Stimulated activated CD8-positive, alpha-beta memory T cell treated with anti-CD3 and anti-CD28 coated beads, Interleukin-12 subunit alpha, Interleukin-12 subunit beta, amount 100 ng/mL, for 4 hours (primary cell): Measurements from ENCODE around the gene ZNF79.

Experiments
- DNase-seq: peaks from one replicate; pipeline ENCODE4 v3.0.0-alpha.2; 2020; ENCODE audit warnings: low read depth

ZNF79 gene

DNA sequence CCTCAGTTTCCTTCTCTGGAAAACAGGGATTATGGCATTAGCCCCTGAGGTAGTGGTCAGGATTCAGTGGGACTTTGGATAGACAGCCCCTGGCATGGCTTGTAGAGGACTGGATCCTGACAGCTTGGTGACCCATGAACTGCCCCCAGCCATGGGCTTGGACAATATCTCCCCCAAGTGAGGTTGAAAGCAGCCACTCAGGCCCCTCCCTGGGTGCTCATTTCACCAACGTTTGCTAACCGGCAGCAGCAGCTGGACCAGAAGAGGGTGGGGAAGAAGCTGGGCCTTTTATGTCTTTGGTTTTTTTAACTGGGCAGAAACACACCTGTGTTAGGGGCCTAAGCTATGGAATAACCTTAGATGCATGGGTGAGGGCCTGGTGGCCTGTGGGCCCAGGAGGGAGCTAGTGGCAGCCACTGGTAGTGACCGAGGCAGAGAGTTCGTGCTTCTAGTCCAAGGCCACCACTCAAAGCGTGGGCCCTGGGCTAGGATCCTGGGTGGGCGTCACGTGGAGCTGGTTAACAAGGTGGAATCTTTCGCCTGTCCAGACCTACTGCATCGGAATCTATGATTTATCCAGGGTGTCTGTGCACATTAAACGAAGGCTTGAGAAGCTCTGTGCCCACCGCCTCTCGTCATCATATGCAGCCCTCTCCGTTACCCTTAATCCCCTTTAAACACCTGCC is 25.3 kb upstream of the ZNF79 start:
- no peak for DNase-seq

DNA sequence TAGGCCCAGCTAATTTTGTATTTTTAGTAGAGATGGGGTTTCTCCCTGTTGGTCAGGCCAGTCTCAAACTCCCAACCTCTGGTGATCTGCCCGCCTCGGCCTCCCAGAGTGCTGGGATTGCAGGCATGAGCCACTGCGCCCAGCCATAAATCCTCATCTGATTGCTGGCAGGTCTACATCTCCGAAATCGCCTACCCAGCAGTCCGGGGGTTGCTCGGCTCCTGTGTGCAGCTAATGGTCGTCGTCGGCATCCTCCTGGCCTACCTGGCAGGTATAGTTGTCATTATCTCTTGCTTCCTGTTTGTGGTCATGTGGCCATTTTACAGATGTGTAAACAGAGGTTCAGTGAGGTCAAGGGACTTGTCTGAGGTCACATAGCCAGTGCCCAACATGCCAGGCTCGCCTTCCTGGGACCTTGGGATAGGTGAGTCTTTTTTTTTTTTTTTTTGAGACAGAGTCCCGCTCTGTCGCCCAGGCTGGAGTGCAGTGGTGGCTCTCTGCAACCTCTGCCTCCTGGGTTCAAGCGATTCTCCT is 24.4 kb upstream of the ZNF79 start:
- DNase-seq = no peak

DNA sequence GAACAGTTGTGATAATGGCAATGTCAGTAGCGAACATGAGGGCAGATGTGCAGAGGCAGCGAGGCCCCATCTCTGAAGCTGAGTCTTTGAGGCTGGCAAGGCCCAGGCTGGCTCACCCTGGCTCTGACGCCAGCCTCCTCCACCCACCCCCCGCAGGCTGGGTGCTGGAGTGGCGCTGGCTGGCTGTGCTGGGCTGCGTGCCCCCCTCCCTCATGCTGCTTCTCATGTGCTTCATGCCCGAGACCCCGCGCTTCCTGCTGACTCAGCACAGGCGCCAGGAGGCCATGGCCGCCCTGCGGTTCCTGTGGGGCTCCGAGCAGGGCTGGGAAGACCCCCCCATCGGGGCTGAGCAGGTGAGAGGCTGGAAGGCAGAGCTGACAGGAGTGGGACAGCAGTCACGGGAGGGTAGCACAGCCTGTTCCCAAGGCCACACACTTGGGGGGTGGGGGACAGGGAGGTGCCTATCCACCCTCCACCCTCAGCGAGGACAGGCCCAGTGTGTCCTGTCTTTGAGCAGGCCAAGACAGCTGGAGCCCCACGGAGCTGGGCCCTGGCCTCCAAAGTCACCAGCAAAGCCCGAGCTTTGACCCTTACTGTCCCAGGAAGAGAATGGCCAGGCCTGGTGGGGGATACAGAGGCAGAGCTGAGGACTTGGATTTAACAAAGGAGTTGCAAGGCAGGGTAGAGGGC is 21.6 kb upstream of the ZNF79 start:
- no peak for DNase-seq

DNA sequence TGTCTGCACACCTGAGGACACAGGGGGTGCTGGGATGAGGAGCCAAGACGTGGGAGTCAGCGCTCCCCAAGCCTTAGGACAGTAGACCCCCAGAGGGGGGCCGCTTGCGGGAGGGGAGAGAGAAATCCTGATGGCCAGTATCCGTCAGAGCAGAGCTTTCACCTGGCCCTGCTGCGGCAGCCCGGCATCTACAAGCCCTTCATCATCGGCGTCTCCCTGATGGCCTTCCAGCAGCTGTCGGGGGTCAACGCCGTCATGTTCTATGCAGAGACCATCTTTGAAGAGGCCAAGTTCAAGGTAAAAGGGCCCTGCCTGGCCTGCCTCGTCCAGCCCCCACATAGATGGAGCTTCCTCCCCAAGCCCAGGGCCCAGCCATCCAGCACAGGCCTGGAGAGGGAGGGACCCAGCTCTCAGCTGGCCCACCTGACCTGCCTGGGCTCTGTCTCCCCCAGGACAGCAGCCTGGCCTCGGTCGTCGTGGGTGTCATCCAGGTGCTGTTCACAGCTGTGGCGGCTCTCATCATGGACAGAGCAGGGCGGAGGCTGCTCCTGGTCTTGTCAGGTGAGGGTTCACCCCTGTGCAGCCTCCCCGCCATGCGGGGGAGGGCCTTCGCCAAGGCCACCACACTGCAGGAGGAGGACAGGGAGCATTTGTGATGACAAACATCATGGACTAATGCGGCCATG is 20.5 kb upstream of the ZNF79 start:
- DNase-seq = no peak

- DNase-seq = no peak
These were observed 19.6 kb upstream of the ZNF79 start for GRCh38 chr9:127404631-127405030.

- DNase-seq = no peak
These were observed 18.6 kb upstream of the ZNF79 start for GRCh38 chr9:127405344-127406125.

GRCh38 chr9:127406799-127407491 is 17.2 kb upstream of the ZNF79 start:
- no peak for DNase-seq

DNA sequence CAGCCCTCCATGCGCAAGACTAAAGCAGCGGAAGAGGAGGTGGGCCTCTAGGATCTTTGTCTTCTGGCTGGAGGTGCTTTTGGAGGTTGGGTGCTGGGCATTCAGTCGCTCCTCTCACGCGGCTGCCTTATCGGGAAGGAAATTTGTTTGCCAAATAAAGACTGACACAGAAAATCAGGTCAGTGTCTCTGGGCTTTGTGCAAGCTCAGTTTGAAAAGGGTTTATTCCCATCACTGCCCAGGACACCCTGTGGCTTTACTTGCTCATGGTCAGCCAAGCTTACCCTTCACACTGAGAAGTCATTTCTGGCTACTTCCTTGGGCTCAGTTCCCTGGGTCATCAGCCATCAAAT is 16.7 kb upstream of the ZNF79 start:
- no peak for DNase-seq

- no peak for DNase-seq
These were observed 13.1 kb upstream of the ZNF79 start for GRCh38 chr9:127411122-127411521.

DNA sequence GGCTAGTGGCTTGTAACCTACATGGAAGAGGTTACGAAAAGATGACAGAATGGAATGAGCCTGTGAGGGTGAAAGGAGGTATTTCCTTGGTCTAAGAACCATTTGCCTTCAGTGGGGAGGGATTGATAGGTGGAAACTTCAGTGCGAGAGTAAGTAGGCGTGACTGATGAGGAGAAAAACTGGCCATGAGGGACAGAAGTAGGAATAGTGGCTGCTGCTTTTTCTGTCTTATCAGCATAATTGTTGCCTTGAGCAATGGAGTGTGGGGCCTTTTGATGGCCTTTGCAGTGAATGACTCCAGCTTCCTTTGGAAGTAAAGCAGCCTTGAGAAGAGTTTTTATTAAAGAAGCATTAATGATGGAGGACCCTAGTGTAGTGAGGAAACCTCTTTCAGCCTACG is 9.0 kb upstream of the ZNF79 start:
- DNase-seq = no peak

- no peak for DNase-seq
These were observed 8.5 kb upstream of the ZNF79 start for GRCh38 chr9:127415657-127416056.

GRCh38 chr9:127417131-127418036 is 6.8 kb upstream of the ZNF79 start:
- no peak for DNase-seq

GRCh38 chr9:127418037-127418471 is 6.1 kb upstream of the ZNF79 start:
- DNase-seq = no peak

DNA sequence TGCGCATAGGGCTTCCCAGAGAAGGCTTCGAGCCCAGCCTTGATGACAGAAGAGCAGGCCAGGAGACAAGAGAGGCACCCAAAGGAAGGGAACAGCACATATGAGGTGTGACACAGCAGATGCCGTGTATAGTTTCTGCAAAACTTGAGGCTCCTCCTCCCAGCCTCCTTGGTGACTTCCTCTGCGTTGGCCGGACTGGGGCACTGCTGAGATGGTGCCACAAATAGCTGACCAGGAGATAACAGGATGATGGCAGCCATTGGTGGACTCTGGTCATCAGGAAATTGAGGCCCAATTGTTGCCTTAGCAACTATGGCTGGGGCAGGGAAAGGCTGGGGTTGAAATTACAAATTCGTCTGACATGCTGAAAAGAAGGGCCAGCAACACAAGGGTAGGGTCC is 4.8 kb upstream of the ZNF79 start:
- no peak for DNase-seq

- no peak for DNase-seq
These were observed 3.1 kb upstream of the ZNF79 start for GRCh38 chr9:127421057-127421456.

GRCh38 chr9:127422133-127422782 is 1.9 kb upstream of the ZNF79 start:
- DNase-seq = no peak

DNA sequence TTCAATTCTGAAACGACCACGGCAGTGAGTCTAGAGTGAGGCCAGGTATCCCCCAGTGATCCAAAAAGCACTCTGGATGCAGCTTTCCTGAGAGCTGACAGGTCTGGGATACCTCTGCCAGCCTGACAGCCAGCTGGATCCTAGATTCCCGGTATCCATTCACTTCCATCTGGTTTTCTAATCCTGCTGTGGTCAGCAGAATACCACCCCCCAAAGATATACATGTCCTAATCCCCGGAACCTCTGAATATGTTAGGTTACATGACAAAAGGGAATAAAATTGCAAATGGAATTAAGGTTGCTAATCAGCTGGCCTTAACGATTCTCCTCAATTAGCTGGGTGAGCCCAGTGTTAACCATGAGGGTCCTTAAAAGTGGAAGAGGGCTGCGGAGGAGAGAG is 1.4 kb upstream of the ZNF79 start:
- DNase-seq = no peak

DNA sequence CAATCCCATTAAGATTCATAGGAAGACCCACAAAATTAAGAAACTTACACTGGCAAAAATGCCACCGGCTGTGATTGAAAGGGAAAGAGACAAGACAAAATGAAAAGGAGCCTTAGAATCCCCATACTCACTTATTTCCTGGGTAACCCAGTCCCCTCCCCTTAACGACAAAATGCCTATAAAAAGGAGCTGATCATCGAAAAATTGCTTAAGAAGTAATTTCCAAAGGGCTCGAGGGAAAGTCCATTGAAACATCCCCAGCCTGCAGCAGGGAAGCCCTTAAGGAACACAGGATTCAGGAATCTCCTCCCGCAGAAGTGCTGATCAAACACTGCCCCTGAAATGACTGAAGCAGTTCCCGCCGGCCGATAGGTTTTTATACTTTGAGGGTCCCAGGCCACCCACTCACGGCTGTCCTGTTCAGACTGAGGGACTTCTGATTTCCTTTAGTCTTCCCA is 677 bp upstream of the ZNF79 start:
- DNase-seq = no peak

GRCh38 chr9:127424676-127424999 is 456 bp downstream of the ZNF79 start:
- no peak for DNase-seq

DNA sequence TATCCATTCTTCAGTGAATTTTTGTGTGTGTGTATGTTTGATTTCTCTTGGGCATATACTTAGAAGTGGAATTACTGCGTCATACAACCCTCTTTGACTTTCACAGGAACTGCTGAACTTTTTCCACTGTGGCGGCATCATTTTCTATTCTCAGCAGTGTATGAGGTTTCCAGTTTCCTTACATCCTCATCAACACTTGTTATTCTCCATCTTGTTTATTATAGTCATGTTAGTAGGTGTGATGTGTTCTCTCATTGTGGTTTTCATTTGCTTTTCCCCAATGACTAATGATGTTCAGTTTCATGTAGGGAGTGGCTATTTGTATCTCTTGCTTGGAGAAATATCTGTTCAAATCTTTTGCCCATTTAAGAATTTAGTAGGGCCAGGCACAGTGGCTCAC is 2.6 kb downstream of the ZNF79 start:
- DNase-seq = no peak
